Stimulated activated CD8-positive, alpha-beta memory T cell treated with anti-CD3 and anti-CD28 coated beads, Interleukin-7, amount 100 ng/mL, for 48 hours (primary cell): Measurements from ENCODE around the gene RNASEH2B.
A peak's percentile ranks its signal among the peaks of the same experiment; 100 is the strongest.

Experiments
- DNase-seq, 2 donors: peaks; one replicate each; pipeline ENCODE4 v3.0.0-alpha.2; 2020; ENCODE audit warnings: low read depth in 1 of 2; ENCODE audit errors: extremely low read depth in 1 of 2

Gene RNASEH2B

DNA sequence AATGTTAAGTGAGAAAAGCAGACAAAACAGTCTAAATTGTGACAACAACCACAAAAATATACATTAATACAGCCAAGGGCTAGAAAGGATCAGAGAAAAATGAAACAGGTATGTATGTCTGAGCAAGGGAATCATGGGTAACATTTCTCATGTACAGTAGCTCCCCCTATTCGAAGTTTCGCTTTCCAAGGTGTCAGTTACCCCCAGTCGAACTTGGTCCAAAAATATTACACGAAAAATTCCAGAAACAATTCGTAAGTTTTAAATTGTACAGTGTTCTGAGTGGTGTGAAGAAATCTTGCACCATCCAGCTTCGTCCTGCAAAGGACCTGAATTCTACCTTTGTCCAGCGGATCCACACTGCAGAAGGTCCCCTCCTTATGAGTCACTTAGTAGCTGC, 1.8 kb upstream of the RNASEH2B start:
- DNase-seq, result no peak

DNA sequence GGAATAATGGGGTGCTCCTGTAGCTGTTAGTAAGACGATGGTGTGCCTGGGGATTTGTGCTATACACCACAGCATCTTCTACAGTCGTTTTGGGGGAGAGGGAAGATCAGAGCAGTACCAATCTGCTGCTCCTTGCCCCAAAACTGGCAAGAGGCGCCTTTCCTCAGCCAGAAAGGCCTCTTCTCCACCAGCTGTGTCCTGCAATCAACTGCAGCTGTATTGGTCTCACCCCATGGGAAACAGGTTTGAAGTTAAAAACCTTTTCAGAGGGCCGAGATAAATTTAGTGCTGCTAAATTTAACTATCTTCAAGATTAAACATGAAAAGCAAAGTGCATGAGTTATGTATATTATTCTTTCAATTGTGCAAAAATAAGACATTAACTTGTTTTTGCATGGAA, 1.2 kb upstream of the RNASEH2B start:
- DNase-seq, result no peak

GRCh38 chr13:50910485-50910805, 854 bp downstream of the RNASEH2B start:
- DNase-seq, result no peak

- DNase-seq, result no peak
Observed at GRCh38 chr13:50911081-50911631, 1.6 kb downstream of the RNASEH2B start.

- peak; percentile 71 to 89 for DNase-seq
Observed at GRCh38 chr13:50911937-50912795, 2.6 kb downstream of the RNASEH2B start.

DNA sequence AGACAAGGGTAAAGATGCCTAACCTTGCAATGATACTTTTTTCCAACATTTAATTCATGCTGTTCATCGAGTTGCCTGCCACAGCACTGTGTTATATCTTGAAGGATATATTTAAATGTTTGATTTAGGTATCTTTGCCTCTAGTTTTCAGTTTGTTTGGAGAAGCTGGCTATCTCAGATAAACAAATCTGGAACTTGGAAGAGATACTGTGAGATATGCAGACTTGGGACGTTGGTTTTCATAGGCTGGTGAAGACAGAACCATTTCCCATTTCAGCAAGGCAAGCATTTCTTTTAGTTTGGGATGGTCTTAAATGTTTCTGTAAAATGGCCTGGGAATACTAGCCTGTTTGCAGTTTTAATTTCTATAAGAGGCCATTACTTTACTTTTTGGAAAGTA, 3.3 kb downstream of the RNASEH2B start:
- DNase-seq, result no peak

GRCh38 chr13:50914176-50914700, 4.6 kb downstream of the RNASEH2B start:
- DNase-seq, result no peak

- no peak for DNase-seq
Observed at GRCh38 chr13:50914848-50915247, 5.3 kb downstream of the RNASEH2B start.

DNA sequence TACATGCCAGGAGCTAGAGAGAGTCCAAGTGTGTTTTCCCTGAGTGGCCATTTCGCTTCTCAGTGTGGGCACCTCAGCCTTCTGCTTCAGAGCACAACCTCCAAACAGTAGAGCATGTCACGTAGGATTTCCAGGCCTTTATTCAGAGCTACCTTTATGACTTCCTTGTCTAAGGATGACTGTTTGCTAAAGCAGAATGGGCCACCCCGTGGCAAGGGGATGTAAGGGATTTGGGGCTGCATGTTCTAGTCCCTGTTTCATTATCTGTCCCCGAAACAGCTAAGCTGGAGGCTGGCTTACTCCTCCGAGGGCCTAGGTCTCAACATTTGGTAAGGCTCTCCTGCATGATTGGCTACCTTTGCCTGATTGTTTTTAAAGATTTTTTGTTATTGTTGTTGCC, 6.0 kb downstream of the RNASEH2B start:
- no peak for DNase-seq

- DNase-seq, result no peak
Observed at GRCh38 chr13:50916701-50917184, 7.2 kb downstream of the RNASEH2B start.

DNA sequence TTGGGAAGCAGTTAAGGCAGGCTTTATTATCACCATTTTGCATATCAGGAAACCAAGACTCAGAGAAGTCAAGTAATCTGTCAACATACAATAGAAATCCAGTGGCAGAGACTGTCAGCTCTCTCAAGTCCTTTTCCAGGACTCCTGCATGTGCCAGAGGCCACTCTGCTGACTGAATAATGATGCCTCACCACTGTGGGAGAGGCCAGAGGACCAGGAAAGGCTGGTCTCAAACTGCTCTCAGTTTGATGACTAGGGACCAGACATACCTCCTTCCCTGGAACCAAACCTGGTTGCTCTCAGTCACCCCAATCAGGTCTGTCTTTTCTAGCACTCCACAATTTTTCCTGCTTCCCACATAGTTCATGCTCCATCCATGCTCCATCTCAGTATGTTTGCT, 8.0 kb downstream of the RNASEH2B start:
- DNase-seq, result no peak

DNA sequence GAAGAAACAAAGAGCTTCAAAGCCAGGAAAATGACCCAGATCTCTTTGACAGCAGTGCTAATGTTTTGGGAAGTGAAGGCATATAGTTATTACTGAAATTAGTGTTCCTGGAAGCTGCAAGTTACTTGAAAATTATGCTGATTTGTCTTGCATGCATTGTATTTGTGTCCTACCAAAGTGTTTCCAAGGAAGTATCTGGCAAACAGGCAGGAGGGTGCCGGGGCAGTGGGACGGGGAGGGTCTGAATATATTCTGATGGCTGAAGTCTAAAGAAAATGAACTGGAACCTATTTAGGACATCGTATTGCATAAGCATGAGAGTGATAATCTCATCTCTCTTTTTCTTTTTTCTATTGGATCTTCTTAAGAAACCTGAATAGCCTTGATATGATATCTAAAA, 9.0 kb downstream of the RNASEH2B start:
- no peak for DNase-seq

- DNase-seq, result no peak
Observed at GRCh38 chr13:50919277-50919676, 9.7 kb downstream of the RNASEH2B start.

DNA sequence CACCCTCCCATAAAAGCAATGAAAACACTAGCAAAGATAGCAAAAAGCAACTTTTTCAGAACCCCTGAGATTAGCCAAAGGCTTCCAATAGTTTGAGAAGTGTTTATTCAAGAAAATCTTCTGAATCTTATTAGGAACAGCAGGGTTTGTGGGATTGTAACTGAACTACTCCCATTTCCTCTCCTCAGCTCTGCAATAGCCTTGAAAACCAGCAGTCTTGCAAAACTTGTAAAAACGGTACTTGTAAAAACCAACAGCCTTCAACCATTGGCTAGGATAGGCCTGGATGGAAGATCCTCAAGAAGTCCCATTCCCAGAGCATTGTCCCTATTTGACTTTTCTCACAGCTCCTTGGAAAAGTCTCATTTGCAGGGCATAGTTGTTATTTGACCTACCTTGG, 12.1 kb downstream of the RNASEH2B start:
- DNase-seq, result no peak

- DNase-seq, result no peak
Observed at GRCh38 chr13:50923272-50923671, 13.7 kb downstream of the RNASEH2B start.

GRCh38 chr13:50924025-50924424, 14.4 kb downstream of the RNASEH2B start:
- DNase-seq, result no peak

DNA sequence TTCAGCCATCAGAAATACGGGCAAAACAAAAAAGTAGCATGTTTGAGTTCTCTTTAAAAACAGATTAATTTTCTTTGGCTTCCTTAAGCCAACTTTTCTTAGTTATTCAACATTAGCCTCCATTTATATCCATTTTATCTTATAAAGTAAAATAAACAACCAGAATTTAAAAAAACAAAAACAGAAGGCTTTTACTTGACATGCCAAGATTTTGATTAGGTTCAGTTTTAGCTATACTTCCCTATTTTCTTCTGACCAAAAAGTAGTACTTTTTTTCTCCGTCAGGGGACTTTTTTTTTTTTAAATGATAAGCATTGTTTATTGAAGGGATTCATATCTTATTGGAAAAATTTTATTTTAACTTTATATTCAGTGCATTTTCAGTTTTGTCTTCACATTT, 18.1 kb downstream of the RNASEH2B start:
- no peak for DNase-seq

- no peak for DNase-seq
Observed at GRCh38 chr13:50928102-50928501, 18.5 kb downstream of the RNASEH2B start.

DNA sequence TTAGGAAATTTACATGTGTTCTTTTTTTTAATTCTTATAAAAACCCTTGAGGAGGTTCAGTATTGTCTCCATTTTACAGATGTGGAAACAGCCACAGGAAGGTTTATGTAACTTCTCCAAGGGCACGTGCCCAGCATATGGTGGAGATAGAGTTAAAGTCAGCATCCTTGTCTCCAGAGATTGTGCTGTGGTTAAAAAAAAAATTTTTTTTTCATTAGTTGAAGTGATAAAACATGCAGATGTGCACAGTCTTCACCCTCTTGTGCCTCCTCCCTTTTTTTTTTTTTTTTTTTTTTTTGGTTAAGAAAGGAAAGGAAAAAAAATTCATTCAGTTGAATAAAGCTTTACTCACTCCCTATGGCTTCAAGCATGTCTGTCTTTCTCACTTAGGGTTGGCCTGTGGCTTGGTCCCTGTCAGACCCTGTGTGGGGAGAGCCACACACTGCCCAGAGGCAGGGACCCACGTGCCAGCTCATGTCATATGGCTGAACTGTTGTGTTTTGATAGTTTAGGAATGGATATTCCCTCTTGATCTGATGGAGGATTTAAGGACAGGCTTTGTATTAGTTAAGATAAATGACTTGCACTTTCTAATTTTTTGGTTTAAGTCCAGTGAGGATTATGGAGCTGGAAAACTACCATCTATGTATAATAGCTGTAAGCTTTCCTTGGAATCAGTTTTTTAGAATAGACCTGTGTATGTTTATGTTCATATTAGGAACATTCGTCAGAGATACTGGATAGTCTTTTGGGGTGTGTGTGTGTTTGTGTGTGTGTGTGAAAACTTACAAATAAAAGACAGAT, 19.3 kb downstream of the RNASEH2B start:
- no peak for DNase-seq

DNA sequence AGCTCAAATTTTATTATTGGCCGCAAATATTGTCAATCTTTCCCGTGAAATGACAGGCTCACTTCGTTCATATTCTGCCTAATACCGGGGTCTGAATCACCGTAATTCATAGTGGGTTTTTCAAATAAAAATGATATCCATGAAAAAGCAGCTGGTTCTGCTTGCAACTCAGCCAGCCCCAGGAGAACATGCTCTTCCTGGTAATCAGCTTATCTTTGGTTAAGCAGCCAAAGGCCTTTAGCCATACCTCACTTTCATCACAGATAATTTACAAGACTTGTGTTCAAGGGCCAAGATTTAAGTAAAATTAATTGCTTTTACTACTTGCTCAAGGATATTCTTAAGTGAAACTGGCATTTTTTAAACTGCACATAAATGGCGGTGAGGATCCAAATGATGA, 22.5 kb downstream of the RNASEH2B start:
- no peak for DNase-seq

GRCh38 chr13:50934735-50935435, 25.3 kb downstream of the RNASEH2B start:
- DNase-seq, result no peak
